MM.1S (cell line): Measurements from ENCODE around the gene PRKCE.

Source experiments
- DNase-seq: peaks from one replicate; pipeline ENCODE4 v3.0.0-alpha.2; 2015
- H2AFZ ChIP-seq: fragments of 300-600 bp; sonication (generic); 2 replicates; pipeline ENCODE4 v1.6.0; 2016; ENCODE audit warnings: antibody characterized with exemption, low read length
- H3F3A ChIP-seq: fragments of 300-600 bp; sonication (generic); 2 replicates; pipeline ENCODE4 v1.6.1; 2016; ENCODE audit warnings: mild to moderate bottlenecking, antibody characterized with exemption, low read length, moderate library complexity, mixed read lengths; ENCODE audit not compliant: insufficient read depth
- H3K27ac ChIP-seq: fragments of 300-600 bp; sonication (generic); 2 replicates; pipeline ENCODE4 v1.5.1; 2016; ENCODE audit warnings: mild to moderate bottlenecking, low read length
- H3K27me3 ChIP-seq: fragments of 300-600 bp; sonication (generic); replicated peaks from 2 replicates; pipeline ENCODE4 v1.6.0; 2016; ENCODE audit warnings: low read length; ENCODE audit not compliant: insufficient read depth
- H3K36me3 ChIP-seq: fragments of 300-600 bp; sonication (generic); replicated peaks from 2 replicates; pipeline ENCODE4 v1.6.1; 2016; ENCODE audit warnings: mild to moderate bottlenecking, low read length, mixed read lengths; ENCODE audit not compliant: insufficient read depth
- H3K4me1 ChIP-seq: fragments of 300-600 bp; sonication (generic); 2 replicates; pipeline ENCODE4 v1.6.1; 2016; ENCODE audit warnings: low read length, mixed read lengths
- H3K4me2 ChIP-seq: fragments of 300-600 bp; sonication (generic); 2 replicates; pipeline ENCODE4 v1.6.0; 2016; ENCODE audit warnings: low read depth, low read length
- H3K4me3 ChIP-seq: fragments of 300-600 bp; sonication (generic); 2 replicates; pipeline ENCODE4 v1.5.1; 2016; ENCODE audit warnings: low read length, mixed read lengths
- H3K79me2 ChIP-seq: fragments of 300-600 bp; sonication (generic); 2 replicates; pipeline ENCODE4 v1.6.1; 2016; ENCODE audit warnings: mixed run types, low read length, mixed read lengths
- H3K9ac ChIP-seq: fragments of 300-600 bp; sonication (generic); 2 replicates; pipeline ENCODE4 v1.6.1; 2016; ENCODE audit warnings: low read length, mixed read lengths
- H3K9me2 ChIP-seq: fragments of 300-600 bp; sonication (generic); replicated peaks from 2 replicates; pipeline ENCODE4 v1.6.1; 2016; ENCODE audit warnings: mild to moderate bottlenecking, low read length, mixed read lengths; ENCODE audit not compliant: insufficient read depth
- H3K9me3 ChIP-seq: fragments of 300-600 bp; sonication (generic); replicated peaks from 2 replicates; pipeline ENCODE4 v1.6.1; 2016; ENCODE audit warnings: mild to moderate bottlenecking, low read length, mixed read lengths; ENCODE audit not compliant: insufficient read depth
- H4K20me1 ChIP-seq: fragments of 300-600 bp; sonication (generic); 2 replicates; pipeline ENCODE4 v1.6.1; 2016; ENCODE audit warnings: mild to moderate bottlenecking, low read length, moderate library complexity, mixed read lengths; ENCODE audit not compliant: insufficient read depth
- EZH2 ChIP-seq: fragments of 300-600 bp; sonication (generic); optimal IDR thresholded peaks from 2 replicates; pipeline ENCODE3; 2017; ENCODE audit warnings: low read depth, mild to moderate bottlenecking, antibody characterized with exemption, low read length, mixed read lengths
- EZH2phosphoT487 ChIP-seq: fragments of 300-600 bp; sonication (generic); IDR thresholded peaks from 2 replicates; pipeline ENCODE4 v1.6.1; 2018; ENCODE audit warnings: antibody characterized with exemption, low read length
- TF ChIP-seq, protein P1 (sequence below): fragments of 300-600 bp; sonication (generic); IDR thresholded peaks from 2 replicates; pipeline ENCODE4 v1.5.1; 2016; ENCODE audit warnings: antibody characterized with exemption, low read length, mixed read lengths

The PRKCE gene

DNA sequence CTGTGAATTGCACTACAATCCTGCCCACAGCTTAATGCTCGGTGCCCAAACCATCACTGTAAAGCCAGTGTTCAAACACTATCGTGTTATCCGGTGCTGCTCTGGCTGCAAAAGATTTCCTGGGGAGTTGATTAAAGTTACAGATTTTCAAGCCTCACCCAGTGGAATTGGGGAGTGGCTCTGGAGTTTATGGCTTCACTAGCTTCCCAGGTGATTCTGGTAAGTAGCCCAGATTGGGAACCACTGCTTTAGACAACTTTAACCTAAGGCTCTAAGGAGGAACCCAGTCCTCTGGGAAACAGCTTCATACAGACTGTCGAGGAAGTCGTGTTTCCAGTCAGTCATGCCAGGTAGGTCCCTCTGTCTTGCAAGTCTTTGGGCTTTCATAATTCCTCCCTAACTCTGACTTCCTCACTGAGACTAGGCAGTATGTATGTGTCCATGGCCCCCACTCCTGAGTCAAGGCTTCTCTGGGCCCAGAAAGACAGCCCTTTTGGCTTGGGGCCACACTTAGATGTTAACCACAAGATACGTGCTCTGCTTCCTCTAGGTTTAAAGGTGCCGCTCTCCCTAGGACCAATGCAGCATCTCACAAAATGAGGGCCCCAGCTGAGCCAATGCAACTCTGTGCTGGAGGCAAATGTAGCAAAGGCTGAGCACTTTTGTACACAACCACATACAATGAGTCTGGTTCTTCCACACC, 299.7 kb downstream of the PRKCE start:
- Histone ChIP-seq H3K36me3 (no peaks in the 10 kb centered on the region), H3K4me2 (no peak overlapping the region), H3K4me3 (no peak overlapping the region), H3K9ac (no peak overlapping the region), H3K4me1 (no peaks in the 10 kb centered on the region), H2AFZ (no peak overlapping the region), H4K20me1 (no peaks in the 10 kb centered on the region), H3K27me3 (no peaks in the 10 kb centered on the region), H3K79me2 (no peaks in the 10 kb centered on the region), H3K9me2 (no peaks in the 10 kb centered on the region), H3K9me3 (no peaks in the 10 kb centered on the region), H3F3A (no peaks in the 10 kb centered on the region), H3K27ac (no peak overlapping the region)
- TF ChIP-seq EZH2phosphoT487: no peak
- no peak for TF ChIP-seq EZH2
- TF ChIP-seq, protein P1, sequence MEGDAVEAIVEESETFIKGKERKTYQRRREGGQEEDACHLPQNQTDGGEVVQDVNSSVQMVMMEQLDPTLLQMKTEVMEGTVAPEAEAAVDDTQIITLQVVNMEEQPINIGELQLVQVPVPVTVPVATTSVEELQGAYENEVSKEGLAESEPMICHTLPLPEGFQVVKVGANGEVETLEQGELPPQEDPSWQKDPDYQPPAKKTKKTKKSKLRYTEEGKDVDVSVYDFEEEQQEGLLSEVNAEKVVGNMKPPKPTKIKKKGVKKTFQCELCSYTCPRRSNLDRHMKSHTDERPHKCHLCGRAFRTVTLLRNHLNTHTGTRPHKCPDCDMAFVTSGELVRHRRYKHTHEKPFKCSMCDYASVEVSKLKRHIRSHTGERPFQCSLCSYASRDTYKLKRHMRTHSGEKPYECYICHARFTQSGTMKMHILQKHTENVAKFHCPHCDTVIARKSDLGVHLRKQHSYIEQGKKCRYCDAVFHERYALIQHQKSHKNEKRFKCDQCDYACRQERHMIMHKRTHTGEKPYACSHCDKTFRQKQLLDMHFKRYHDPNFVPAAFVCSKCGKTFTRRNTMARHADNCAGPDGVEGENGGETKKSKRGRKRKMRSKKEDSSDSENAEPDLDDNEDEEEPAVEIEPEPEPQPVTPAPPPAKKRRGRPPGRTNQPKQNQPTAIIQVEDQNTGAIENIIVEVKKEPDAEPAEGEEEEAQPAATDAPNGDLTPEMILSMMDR: no peak
- DNase-seq: no peak

DNA sequence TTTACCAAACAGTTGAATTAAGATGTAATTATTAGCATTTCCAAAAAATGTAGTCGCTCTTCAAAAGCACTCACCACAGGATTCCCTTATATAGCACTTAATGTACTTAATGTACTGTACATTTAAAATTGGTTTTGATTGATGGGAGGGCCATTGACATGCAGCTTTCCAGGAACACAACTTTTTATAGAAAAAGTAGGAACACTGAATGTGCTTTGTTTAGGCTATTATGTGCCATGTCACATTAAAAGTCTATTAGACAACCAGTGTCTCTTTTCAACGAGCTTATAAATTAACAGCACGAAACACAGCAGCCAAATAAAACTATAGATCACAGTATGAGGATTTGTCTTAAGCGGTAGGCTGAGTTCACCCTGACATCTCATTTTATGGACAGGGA, 301.1 kb downstream of the PRKCE start:
- Histone ChIP-seq H3K4me2 (no peak overlapping the region), H3K36me3 (no peaks in the 10 kb centered on the region), H3K79me2 (no peaks in the 10 kb centered on the region), H2AFZ (no peak overlapping the region), H3K27me3 (no peaks in the 10 kb centered on the region), H3K9me2 (no peaks in the 10 kb centered on the region), H3K4me3 (no peak overlapping the region), H3K9ac (no peak overlapping the region), H4K20me1 (no peaks in the 10 kb centered on the region), H3F3A (peaks cover 3% of the 10 kb centered on the region; the same call in 1 of the 2 replicates), H3K27ac (no peak overlapping the region), H3K4me1 (peaks cover 6% of the 10 kb centered on the region), H3K9me3 (no peaks in the 10 kb centered on the region)
- TF ChIP-seq EZH2: no peak
- TF ChIP-seq EZH2phosphoT487: no peak
- TF ChIP-seq, protein P1: no peak
- no peak for DNase-seq

DNA sequence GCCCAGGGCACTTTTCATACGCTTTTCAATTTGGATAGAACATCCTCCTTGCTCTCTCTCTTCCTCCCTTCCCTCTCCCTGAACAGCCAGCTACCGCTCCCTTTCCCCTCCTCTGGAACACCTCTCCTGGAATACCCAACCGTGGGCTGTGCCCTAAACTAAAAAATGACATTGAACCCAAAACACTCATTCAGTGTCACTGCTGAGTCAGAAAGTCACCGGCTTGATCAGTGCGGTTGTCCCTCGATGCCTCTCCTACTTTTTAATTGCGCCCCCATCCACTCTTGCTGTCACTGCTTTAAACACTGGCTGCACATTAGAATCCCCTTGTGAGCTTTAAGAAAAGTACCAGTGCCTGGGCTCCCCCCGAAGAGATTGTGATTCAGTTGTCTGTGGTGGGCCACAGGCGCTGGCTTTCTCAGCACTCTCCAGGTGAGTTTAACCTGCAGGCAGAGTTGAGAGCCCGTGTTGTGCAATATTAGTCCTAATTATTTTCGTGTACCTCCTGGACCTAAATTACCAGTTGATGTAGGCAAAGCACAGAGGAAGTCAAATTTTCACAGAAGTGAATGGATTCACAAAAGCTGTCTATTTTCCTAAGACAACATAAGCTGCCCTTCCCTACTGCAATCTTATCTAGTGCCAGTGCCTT, 302.0 kb downstream of the PRKCE start:
- Histone ChIP-seq H3K36me3 (no peaks in the 10 kb centered on the region), H4K20me1 (no peaks in the 10 kb centered on the region), H2AFZ (no peak overlapping the region), H3K9me3 (no peaks in the 10 kb centered on the region), H3K9ac (no peak overlapping the region), H3K4me1 (peaks cover 9% of the 10 kb centered on the region), H3K4me3 (no peak overlapping the region), H3K4me2 (no peak overlapping the region), H3K27me3 (no peaks in the 10 kb centered on the region), H3F3A (peaks cover 8% of the 10 kb centered on the region; the same call in 1 of the 2 replicates), H3K9me2 (no peaks in the 10 kb centered on the region), H3K27ac (no peak overlapping the region), H3K79me2 (no peaks in the 10 kb centered on the region)
- DNase-seq: no peak
- TF ChIP-seq, protein P1: no peak
- TF ChIP-seq EZH2: no peak
- no peak for TF ChIP-seq EZH2phosphoT487
